DMS114 treated with DMSO at 0.1 percent for 48 hours (cell line): Measurements from ENCODE around the gene STRADB.
"Not testable (repeated sequence)": the region's sequence is repeated elsewhere in the genome, so short reads cannot be mapped to it uniquely, and the experiment has no call there.

Experiments
- DNase-seq: peaks from one replicate; lab custom pipeline; 2025; ENCODE audit not compliant: unreplicated experiment; lab: John Stamatoyannopoulos, UW

The STRADB gene

GRCh38 chr2:201465524-201465971, 14.0 kb downstream of the STRADB start:
- DNase-seq = no peak

- DNase-seq = no peak
Observed at GRCh38 chr2:201466050-201466675, 14.6 kb downstream of the STRADB start.

GRCh38 chr2:201467666-201468065, 16.1 kb downstream of the STRADB start:
- no peak for DNase-seq

- no peak for DNase-seq
Observed at GRCh38 chr2:201470821-201471731, 19.5 kb downstream of the STRADB start.

GRCh38 chr2:201471732-201472393, 20.3 kb downstream of the STRADB start:
- no peak for DNase-seq

GRCh38 chr2:201472411-201472810, 20.9 kb downstream of the STRADB start:
- no peak for DNase-seq

- DNase-seq = no peak
Observed at GRCh38 chr2:201482543-201482942, 31.0 kb downstream of the STRADB start.

GRCh38 chr2:201483342-201483741, 31.8 kb downstream of the STRADB start:
- DNase-seq = no peak

- not testable (repeated sequence) for DNase-seq
Observed at GRCh38 chr2:201483758-201484157, 32.2 kb downstream of the STRADB start.

GRCh38 chr2:201484805-201485204, 33.3 kb downstream of the STRADB start:
- no peak for DNase-seq

GRCh38 chr2:201490291-201490690, 38.8 kb downstream of the STRADB start:
- DNase-seq = no peak

GRCh38 chr2:201496785-201497184, 45.2 kb downstream of the STRADB start:
- no peak for DNase-seq

- DNase-seq = no peak
Observed at GRCh38 chr2:201500534-201500933, 49.0 kb downstream of the STRADB start.

- no peak for DNase-seq
Observed at GRCh38 chr2:201502713-201503112, 51.2 kb downstream of the STRADB start.

GRCh38 chr2:201507725-201508124, 56.2 kb downstream of the STRADB start:
- DNase-seq = no peak

- DNase-seq = no peak
Observed at GRCh38 chr2:201513271-201513670, 61.7 kb downstream of the STRADB start.

- no peak for DNase-seq
Observed at GRCh38 chr2:201515573-201516246, 64.2 kb downstream of the STRADB start.

- no peak for DNase-seq
Observed at GRCh38 chr2:201517094-201517493, 65.6 kb downstream of the STRADB start.

GRCh38 chr2:201520201-201520600, 68.7 kb downstream of the STRADB start:
- no peak for DNase-seq

GRCh38 chr2:201522965-201523364, 71.4 kb downstream of the STRADB start:
- DNase-seq = no peak

- DNase-seq = no peak
Observed at GRCh38 chr2:201523506-201523905, 72.0 kb downstream of the STRADB start.
